Raji (cell line): ENCODE data around the gene PPP6R2.

Experiments used
- POLR2A ChIP-seq: IDR thresholded peaks from 2 replicates; pipeline ENCODE4 v1.6.1; 2011; ENCODE audit warnings: low read depth, low read length, control low read depth; ENCODE audit not compliant: insufficient read depth

The PPP6R2 gene

GRCh38 chr22:50302564-50302963, 40.6 kb upstream of the PPP6R2 start:
- TF ChIP-seq POLR2A, result no peak

GRCh38 chr22:50303515-50303847, 39.6 kb upstream of the PPP6R2 start:
- no peak for TF ChIP-seq POLR2A

DNA sequence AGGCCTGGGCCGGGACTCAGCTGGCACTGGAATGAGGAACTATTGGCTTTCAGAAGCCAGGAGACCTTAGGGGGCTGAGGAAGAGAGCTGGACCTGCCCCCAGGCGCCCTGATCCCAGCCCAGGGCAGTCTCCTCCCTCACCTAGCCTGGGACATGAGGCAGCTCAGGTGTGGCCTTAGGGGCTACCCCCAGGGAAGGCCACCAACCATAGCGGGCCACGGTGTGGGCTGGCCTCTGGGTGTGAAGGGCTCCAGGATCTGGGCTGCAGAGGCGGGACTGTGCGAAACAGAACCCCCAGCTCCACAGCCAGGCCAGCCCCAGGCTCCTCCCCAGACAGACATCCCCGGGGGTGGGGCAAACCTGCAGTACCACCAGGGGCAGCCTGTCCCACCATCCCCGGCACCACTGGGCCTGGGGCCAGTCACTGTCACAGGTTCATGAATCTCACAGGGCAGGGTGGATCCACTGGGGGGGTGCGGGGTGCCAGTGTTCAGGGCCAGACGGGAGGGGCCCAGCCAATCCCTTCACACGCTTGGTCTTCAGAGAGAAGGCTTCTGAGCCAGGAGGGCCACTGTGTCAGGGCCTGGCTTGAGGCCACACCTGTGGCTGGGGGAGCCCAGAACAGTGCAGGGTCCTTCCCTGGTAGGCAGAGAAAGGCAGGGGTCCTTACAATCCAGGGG, 39.1 kb upstream of the PPP6R2 start:
- TF ChIP-seq POLR2A, result no peak

DNA sequence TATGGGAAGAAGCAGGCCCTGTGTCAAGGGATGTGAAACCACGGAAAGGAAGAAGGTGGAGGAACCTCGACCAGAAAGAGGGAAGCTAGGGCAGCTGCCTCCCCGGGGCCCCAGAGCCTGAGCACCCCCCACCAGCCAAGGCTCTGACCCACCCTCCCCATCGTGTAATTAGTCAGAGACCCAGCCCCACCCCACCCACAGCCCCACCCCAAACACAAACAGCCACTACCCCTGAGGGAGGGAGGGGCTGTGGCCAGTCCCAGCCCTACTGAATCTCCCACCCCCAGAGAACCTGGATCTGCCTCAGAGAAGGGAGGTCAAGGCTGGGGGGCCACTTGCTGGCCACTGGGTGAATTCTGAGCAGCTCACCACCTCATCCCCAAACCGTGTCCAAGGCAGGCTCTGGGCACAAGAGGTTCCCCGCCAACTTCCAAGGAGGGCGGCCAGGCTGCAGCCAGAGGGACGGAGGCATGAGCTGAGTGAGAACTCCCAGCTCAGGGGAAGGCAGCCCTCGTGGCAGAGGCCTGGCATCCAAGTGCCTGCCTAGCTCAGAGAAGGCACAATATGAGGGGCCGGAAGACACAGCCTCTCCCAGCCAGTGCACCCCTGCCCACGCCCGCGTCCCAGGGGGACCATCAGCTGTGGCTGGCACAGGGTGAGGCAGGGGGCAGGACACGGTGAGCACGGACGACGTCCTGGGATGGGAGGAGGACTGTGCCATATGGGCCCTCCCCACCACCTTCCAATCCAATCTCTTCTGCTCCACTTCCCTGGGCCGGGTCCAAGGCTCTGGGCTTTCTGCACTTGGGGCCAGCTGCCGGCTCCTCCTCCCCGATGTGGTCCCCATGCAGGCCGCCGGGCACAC, 38.4 kb upstream of the PPP6R2 start:
- no peak for TF ChIP-seq POLR2A

- TF ChIP-seq POLR2A, result 0 out of 2 replicates have a peak, but pooled peaks have one; percentile 7
Observed at GRCh38 chr22:50305393-50305922, 37.7 kb upstream of the PPP6R2 start.

GRCh38 chr22:50305923-50306566, 37.1 kb upstream of the PPP6R2 start:
- 0 out of 2 replicates have a peak, but pooled peaks have one; percentile 1 for TF ChIP-seq POLR2A

- peak; percentile 63 for TF ChIP-seq POLR2A
Observed at GRCh38 chr22:50306753-50307749, 36.1 kb upstream of the PPP6R2 start, which contains the start of gene PLXNB2. Gene PLXNB2, minus strand, starts transcription at chr22:50307646. Its CDS starts 17,062 bp downstream, at chr22:50290584.

GRCh38 chr22:50307890-50308596, 35.1 kb upstream of the PPP6R2 start:
- TF ChIP-seq POLR2A, result no peak

DNA sequence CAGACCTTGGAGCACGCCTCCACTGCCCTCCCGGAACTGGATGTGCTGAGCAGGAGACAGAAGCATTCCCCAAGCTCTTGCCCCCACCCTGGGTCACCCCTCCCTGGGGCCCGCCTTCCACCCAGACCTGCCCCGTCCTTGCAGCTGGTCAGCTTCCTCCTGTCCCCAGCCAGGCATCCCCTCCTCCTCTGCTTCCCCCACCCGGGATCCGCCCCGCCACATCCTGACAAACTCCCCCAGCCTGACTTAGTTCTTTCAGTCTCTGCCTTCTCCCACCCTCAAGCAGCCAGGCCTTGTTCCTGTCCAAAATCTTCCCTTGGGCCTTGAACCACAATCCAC, 34.6 kb upstream of the PPP6R2 start:
- no peak for TF ChIP-seq POLR2A

- TF ChIP-seq POLR2A, result no peak
Observed at GRCh38 chr22:50308986-50309600, 34.0 kb upstream of the PPP6R2 start.

DNA sequence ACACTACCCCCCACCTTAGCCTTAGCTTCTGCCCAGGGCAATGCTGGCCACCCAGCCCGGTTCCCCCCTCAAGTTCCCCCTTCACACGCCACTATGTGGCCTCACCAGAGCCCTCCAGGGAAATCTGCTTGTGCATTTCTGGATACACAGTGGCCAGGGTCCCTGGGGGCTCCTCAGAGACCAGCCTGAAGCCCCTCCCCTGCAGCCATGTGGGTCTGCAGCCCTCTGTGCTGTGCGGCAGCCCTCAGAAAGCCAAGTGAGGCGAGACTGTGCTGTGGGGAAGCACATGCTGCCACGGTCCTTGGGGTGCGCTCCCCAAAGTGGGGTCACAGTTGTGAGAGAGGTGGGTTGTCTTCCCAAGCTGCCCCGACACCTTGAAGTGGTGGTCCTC, 33.5 kb upstream of the PPP6R2 start:
- no peak for TF ChIP-seq POLR2A

- TF ChIP-seq POLR2A, result no peak
Observed at GRCh38 chr22:50310031-50310722, 33.0 kb upstream of the PPP6R2 start.

DNA sequence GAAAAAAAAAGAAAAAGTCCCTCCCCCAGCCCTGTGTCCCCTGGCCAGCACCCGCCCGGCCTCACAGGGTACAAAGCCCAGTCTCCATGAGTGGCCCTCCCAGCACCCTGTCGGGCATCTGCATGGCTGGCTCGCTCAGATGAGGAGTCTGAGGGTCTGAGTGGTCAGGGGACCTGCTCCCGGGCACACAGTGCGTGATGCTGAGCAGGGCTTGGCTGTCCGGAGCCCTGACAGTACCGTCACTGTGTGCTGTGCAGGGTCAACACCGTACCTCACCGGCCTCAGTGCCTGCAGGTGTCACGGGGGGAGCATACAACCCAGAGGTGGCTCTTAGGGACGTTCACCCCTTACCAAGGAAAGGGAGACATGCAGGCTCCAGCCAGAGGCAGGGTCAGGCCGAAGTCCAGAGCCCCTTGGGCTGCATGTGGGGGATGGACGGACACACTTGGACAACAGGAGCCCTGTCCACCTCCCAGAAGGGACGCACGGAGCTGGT, 32.1 kb upstream of the PPP6R2 start:
- TF ChIP-seq POLR2A, result no peak
